Measurements from ENCODE around the gene OOSP4A.

DNA sequence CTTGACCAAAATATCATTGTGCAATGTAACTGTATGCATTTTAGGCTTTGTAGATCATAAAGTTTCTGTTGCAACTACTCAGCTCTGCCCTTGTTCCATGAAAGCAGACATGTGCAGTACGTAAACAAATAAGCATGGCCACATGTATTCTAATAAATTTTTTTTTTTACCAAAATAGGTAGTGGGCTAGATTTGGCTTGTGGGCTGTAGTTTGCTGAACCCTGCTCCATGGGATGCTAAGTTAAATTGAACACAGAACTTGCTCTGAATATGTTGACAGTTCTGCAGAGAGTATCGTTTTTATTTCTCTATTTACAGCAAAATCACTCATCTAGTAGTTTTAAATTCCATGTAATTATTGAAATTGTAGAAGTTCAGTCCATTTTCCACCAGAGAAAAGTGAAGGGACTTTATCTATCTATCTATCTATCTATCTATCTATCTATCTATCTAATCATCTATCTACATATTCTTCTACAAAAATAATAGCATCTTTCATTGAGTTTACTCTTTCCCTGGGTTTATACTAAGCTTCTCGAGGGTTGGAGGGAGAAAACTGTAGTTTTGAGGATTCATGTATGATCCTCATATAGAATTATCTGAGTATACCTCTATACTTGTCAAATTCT is 9.5 kb upstream of the OOSP4A start:
- TF ChIP-seq POLR2A (IDR thresholded peaks at IDR 0.05): no peak
- TF ChIP-seq, protein P1, sequence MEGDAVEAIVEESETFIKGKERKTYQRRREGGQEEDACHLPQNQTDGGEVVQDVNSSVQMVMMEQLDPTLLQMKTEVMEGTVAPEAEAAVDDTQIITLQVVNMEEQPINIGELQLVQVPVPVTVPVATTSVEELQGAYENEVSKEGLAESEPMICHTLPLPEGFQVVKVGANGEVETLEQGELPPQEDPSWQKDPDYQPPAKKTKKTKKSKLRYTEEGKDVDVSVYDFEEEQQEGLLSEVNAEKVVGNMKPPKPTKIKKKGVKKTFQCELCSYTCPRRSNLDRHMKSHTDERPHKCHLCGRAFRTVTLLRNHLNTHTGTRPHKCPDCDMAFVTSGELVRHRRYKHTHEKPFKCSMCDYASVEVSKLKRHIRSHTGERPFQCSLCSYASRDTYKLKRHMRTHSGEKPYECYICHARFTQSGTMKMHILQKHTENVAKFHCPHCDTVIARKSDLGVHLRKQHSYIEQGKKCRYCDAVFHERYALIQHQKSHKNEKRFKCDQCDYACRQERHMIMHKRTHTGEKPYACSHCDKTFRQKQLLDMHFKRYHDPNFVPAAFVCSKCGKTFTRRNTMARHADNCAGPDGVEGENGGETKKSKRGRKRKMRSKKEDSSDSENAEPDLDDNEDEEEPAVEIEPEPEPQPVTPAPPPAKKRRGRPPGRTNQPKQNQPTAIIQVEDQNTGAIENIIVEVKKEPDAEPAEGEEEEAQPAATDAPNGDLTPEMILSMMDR (IDR thresholded peaks at IDR 0.05): no peak

Data from tibial nerve (tissue), 3 donors.